Effector memory CD4-positive, alpha-beta T cell (primary cell): ENCODE results near the gene TNFAIP6.
"Not testable (repeated sequence)": the region's sequence is repeated elsewhere in the genome, so short reads cannot be mapped to it uniquely, and the experiment has no call there.

ENCODE experiments used
- DNase-seq, 3 donors: peaks; one replicate each; pipeline ENCODE4 v3.0.0-alpha.2; 2020
- H3K27ac ChIP-seq: 2 replicates; pipeline ENCODE4 v1.7.0; 2013; ENCODE audit warnings: mild to moderate bottlenecking, low read length, moderate library complexity; ENCODE audit not compliant: insufficient read depth, poor library complexity, severe bottlenecking
- H3K27me3 ChIP-seq: replicated peaks from 2 replicates; pipeline ENCODE4 v1.7.0; 2013; ENCODE audit warnings: mild to moderate bottlenecking, low read length; ENCODE audit not compliant: insufficient read depth, control insufficient read depth, poor library complexity, severe bottlenecking
- H3K36me3 ChIP-seq: 2 replicates; pipeline ENCODE4 v1.7.0; 2013; ENCODE audit warnings: mild to moderate bottlenecking, low read length, moderate library complexity; ENCODE audit not compliant: control insufficient read depth, insufficient read depth
- H3K4me1 ChIP-seq: 2 replicates; pipeline ENCODE4 v1.7.0; 2013; ENCODE audit warnings: low read length, mild to moderate bottlenecking; ENCODE audit not compliant: control insufficient read depth, insufficient read depth, poor library complexity, severe bottlenecking
- H3K4me3 ChIP-seq: 2 replicates; pipeline ENCODE4 v1.7.0; 2013; ENCODE audit warnings: low read length, low read depth, mild to moderate bottlenecking; ENCODE audit not compliant: insufficient read depth, poor library complexity, severe bottlenecking
- H3K9me3 ChIP-seq: 2 replicates; pipeline ENCODE4 v1.7.0; 2013; ENCODE audit warnings: mild to moderate bottlenecking, low read length, moderate library complexity; ENCODE audit not compliant: control insufficient read depth
- total RNA-seq, 3 donors: gene quantifications; one replicate each; lab custom pipeline; 2026; lab: John Stamatoyannopoulos, UW

Gene TNFAIP6, protein sequence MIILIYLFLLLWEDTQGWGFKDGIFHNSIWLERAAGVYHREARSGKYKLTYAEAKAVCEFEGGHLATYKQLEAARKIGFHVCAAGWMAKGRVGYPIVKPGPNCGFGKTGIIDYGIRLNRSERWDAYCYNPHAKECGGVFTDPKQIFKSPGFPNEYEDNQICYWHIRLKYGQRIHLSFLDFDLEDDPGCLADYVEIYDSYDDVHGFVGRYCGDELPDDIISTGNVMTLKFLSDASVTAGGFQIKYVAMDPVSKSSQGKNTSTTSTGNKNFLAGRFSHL
- 0 reads per million in 3 donors for total RNA-seq

GRCh38 chr2:151357359-151357758 lies at the start of gene TNFAIP6:
TSS of gene TNFAIP6 (plus strand) at chr2:151357592. CDS start at chr2:151357667, 75 bp downstream.
- DNase-seq, result no peak
- Histone ChIP-seq H3K36me3 (no peaks in the 10 kb centered on the region), H3K27me3 (no peaks in the 10 kb centered on the region), H3K27ac (no peak within 1 kb of the TSS), H3K9me3 (no peaks in the 10 kb centered on the region), H3K4me3 (no peak within 1 kb of the TSS), H3K4me1 (no peaks in the 10 kb centered on the region)

DNA sequence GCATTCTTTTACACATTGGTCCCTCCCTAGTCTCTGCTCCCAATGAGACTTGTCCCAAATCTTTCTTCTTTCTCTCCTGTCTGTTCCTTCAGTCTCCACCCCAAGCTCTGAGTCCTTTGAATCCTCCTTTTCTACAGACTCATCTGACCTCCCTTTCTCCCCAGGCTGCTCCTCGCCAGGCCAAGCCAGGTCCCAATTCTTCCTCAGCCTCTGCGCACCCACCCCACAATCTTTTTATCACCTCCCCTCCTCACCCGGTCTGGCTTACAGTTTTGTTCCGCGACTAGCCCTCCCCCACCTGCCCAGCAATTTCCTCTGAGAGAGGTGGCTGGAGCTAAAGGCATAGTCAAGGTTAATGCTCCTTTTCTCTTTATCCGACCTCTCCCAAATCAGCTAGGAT lies 47.1 kb upstream of the TNFAIP6 start:
- not testable (repeated sequence) for H3K9me3 ChIP-seq, H3K27me3 ChIP-seq

GRCh38 chr2:151312440-151312839 lies 45.0 kb upstream of the TNFAIP6 start:
- not testable (repeated sequence) for H3K4me3 ChIP-seq, H3K9me3 ChIP-seq, H3K27ac ChIP-seq, H3K27me3 ChIP-seq, DNase-seq, H3K4me1 ChIP-seq, H3K36me3 ChIP-seq

More for the DNA sequence above, 47.1 kb upstream of the TNFAIP6 start:
- not testable (repeated sequence) for H3K4me1 ChIP-seq, H3K4me3 ChIP-seq, H3K27ac ChIP-seq, DNase-seq, H3K36me3 ChIP-seq

- H3K4me3 ChIP-seq, result no peak overlapping the region
- no peaks in the 10 kb centered on the region for H3K27me3 ChIP-seq
- DNase-seq, result no peak
- H3K4me1 ChIP-seq, result no peaks in the 10 kb centered on the region
- no peak overlapping the region for H3K27ac ChIP-seq
- no peaks in the 10 kb centered on the region for H3K9me3 ChIP-seq
- no peaks in the 10 kb centered on the region for H3K36me3 ChIP-seq
Measured at GRCh38 chr2:151315381-151315903, 42.0 kb upstream of the TNFAIP6 start.

GRCh38 chr2:151325581-151326095 lies 31.8 kb upstream of the TNFAIP6 start:
- Histone ChIP-seq H3K9me3 (no peaks in the 10 kb centered on the region), H3K27me3 (no peaks in the 10 kb centered on the region), H3K4me3 (no peak overlapping the region), H3K4me1 (no peaks in the 10 kb centered on the region), H3K27ac (no peak overlapping the region), H3K36me3 (no peaks in the 10 kb centered on the region)
- no peak for DNase-seq

- Histone ChIP-seq H3K4me3 (no peak overlapping the region), H3K27me3 (no peaks in the 10 kb centered on the region), H3K36me3 (no peaks in the 10 kb centered on the region), H3K9me3 (no peaks in the 10 kb centered on the region), H3K27ac (no peak overlapping the region), H3K4me1 (no peaks in the 10 kb centered on the region)
- no peak for DNase-seq
Measured at GRCh38 chr2:151326554-151326953, 30.8 kb upstream of the TNFAIP6 start.

DNA sequence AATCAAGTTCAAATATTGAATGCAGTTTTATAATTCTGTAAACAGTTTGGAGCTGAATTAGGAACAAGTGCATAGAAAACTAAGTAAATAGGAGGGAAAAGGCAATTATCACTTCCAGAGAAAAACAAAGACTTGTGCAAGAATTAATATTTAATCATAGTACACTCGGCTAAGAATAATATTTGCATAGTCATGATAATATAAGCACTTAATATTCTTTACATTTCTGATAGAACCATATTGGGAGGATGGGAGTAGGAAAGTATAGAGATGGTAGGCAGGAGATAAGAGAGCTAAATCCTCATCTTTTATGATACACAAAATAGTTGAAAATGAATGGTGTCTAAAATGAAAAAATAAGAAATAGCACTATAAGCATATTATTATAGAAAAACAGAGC lies 27.4 kb upstream of the TNFAIP6 start:
- H3K4me3 ChIP-seq, result no peak overlapping the region
- H3K27ac ChIP-seq, result no peak overlapping the region
- H3K36me3 ChIP-seq, result no peaks in the 10 kb centered on the region
- no peaks in the 10 kb centered on the region for H3K4me1 ChIP-seq
- no peaks in the 10 kb centered on the region for H3K9me3 ChIP-seq
- H3K27me3 ChIP-seq, result no peaks in the 10 kb centered on the region
- no peak for DNase-seq

- no peak for DNase-seq
- no peaks in the 10 kb centered on the region for H3K4me1 ChIP-seq
Measured at GRCh38 chr2:151333083-151333482, 24.3 kb upstream of the TNFAIP6 start.

GRCh38 chr2:151334082-151334815 lies 23.1 kb upstream of the TNFAIP6 start:
- H3K27me3 ChIP-seq, result no peaks in the 10 kb centered on the region
- no peaks in the 10 kb centered on the region for H3K9me3 ChIP-seq
- H3K36me3 ChIP-seq, result no peaks in the 10 kb centered on the region
- H3K27ac ChIP-seq, result no peak overlapping the region
- H3K4me1 ChIP-seq, result no peaks in the 10 kb centered on the region
- no peak for DNase-seq
- H3K4me3 ChIP-seq, result no peak overlapping the region

More at GRCh38 chr2:151333083-151333482, 24.3 kb upstream of the TNFAIP6 start:
- no peak overlapping the region for H3K27ac ChIP-seq
- no peaks in the 10 kb centered on the region for H3K9me3 ChIP-seq
- no peak overlapping the region for H3K4me3 ChIP-seq
- no peaks in the 10 kb centered on the region for H3K27me3 ChIP-seq
- no peaks in the 10 kb centered on the region for H3K36me3 ChIP-seq

DNA sequence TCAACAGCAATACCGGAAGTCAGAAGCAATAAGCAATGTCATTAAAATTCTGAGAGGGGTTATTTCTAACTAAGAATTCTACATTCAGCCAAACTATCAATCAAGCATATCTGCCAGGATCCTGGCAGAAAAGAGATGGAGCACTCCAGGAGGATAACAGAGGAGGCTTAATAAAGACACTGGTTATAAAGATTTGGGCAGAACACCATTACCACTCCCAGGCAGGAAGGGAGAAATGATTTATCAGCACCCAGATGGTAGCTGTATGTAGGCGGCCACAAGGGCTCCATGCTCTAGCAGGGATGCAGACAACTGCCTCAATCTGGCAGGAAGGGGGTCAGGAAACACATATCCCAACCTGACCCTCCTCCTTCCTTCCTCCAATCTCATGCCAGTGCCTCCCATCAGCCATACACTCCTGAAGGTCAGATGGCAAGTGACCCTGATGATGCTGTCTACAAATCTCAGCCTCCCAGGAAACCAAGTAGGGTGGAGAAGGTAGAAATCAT lies 20.5 kb upstream of the TNFAIP6 start:
- Histone ChIP-seq H3K4me3 (no peak overlapping the region), H3K27ac (no peak overlapping the region), H3K27me3 (no peaks in the 10 kb centered on the region), H3K36me3 (no peaks in the 10 kb centered on the region), H3K9me3 (no peaks in the 10 kb centered on the region), H3K4me1 (no peaks in the 10 kb centered on the region)
- DNase-seq, result no peak
